Measurements from ENCODE around the gene FREM1. TPM values are rescaled to one million over a fixed set of nuclear protein-coding genes. Genes with fewer than 3 reads are reported as not detected.
A peak's percentile ranks its signal among the peaks of the same experiment; 100 is the strongest.

The FREM1 gene
- total RNA-seq, 1 donor from 2014 or later: 0.52 TPM

DNA sequence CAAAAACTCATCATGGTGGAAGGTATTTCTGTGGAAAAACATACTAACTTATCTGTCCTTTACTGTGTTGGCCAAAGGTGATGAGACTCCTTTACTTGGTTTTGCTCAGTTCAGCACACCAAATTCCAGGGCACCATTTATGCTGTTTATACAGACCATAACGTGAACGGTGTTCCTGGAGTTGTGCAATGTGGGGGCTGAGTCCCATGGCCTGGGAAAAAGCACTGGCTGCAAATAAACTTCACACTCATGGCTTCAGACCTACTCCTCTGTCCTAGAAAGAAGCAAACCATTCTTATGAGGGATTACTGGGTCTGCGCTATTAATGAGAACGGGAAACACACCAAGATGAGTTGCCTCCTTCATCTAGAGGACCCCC is 10.4 kb downstream of the FREM1 start:
- H3K36me3 ChIP-seq (ENCODE audit: insufficient read depth, low read length): no peaks in the 10 kb centered on the region
- H3K4me3 ChIP-seq (ENCODE audit: insufficient read depth, low read depth, low read length): no peak overlapping the region
- H3K79me2 ChIP-seq (ENCODE audit: insufficient read depth, low read length): no peaks in the 10 kb centered on the region
- H4K20me1 ChIP-seq (ENCODE audit: insufficient read depth, low read length): no peaks in the 10 kb centered on the region
- H2AFZ ChIP-seq (ENCODE audit: low read depth, low read length): no peak overlapping the region
- no peak overlapping the region for H3K4me2 ChIP-seq (ENCODE audit: low read length)
- no peaks in the 10 kb centered on the region for H3K9me3 ChIP-seq (ENCODE audit: insufficient read depth, low read depth, low read length)
- Mint-ChIP-seq H3K27me3 (ENCODE audit: low read depth, unreplicated experiment) (peaks cover 2% of the 10 kb centered on the region), H3K36me3 (ENCODE audit: low read depth, unreplicated experiment) (no peaks in the 10 kb centered on the region), H3K27ac (ENCODE audit: unreplicated experiment) (no peak overlapping the region), H3K4me1 (ENCODE audit: low read depth, unreplicated experiment) (peaks cover 6% of the 10 kb centered on the region), H3K4me3 (ENCODE audit: unreplicated experiment) (no peak overlapping the region), H3K9me3 (ENCODE audit: unreplicated experiment) (no peaks in the 10 kb centered on the region)
- no peaks in the 10 kb centered on the region for H3K4me1 ChIP-seq (ENCODE audit: insufficient read depth, low read length)
- no peaks in the 10 kb centered on the region for H3K27me3 ChIP-seq (ENCODE audit: insufficient read depth, low read length)
- DNase-seq (ENCODE audit: low read depth) (no peak), FAIRE-seq (no peak)
- no peak overlapping the region for H3K9ac ChIP-seq (ENCODE audit: low read length)
- TF ChIP-seq, protein P1, sequence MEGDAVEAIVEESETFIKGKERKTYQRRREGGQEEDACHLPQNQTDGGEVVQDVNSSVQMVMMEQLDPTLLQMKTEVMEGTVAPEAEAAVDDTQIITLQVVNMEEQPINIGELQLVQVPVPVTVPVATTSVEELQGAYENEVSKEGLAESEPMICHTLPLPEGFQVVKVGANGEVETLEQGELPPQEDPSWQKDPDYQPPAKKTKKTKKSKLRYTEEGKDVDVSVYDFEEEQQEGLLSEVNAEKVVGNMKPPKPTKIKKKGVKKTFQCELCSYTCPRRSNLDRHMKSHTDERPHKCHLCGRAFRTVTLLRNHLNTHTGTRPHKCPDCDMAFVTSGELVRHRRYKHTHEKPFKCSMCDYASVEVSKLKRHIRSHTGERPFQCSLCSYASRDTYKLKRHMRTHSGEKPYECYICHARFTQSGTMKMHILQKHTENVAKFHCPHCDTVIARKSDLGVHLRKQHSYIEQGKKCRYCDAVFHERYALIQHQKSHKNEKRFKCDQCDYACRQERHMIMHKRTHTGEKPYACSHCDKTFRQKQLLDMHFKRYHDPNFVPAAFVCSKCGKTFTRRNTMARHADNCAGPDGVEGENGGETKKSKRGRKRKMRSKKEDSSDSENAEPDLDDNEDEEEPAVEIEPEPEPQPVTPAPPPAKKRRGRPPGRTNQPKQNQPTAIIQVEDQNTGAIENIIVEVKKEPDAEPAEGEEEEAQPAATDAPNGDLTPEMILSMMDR (IDR thresholded peaks at IDR 0.05; ENCODE audit: insufficient read depth, low read depth, low read length): no peak
- TF ChIP-seq EZH2 (IDR thresholded peaks at IDR 0.05; ENCODE audit: insufficient read depth, low read length): no peak
- H3K27ac ChIP-seq (ENCODE audit: low read depth, low read length): no peak overlapping the region

DNA sequence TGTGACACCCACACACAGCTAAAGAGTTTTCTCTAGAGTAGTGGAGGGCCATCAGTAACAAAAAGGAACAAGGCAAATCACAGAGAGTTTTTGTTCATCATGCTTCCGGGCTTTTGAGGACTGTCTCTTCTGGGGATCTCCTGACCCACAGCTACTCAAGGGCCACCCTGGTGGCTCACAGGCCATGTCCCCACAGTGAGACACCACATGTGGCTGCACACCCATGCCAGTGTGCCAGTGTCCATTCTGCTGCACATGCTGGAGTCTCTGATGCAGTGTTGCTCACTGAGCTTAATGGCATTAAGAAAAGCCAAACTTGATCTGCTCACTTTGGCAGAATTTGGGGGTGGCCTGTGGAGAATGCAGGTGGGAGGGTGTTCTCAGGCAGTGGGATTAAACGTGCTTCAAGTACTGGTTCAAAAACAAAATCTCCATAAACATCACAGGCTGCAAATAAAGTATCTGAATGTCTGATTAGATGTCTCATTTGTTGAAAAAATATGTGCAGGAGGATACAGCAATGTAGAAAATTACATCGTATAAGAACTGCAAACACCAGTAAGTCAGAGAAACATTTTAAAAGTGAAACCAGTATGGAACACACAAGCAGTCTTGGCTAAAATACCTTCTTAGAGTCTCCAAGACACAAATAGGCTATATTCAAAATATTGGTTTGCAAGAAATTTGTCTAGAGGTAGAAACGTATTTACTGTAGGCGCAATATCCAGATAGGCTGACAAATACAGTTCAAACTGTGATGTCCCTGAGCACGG is 11.0 kb downstream of the FREM1 start:
- no peak overlapping the region for H3K27ac Mint-ChIP-seq (ENCODE audit: unreplicated experiment)
- Histone ChIP-seq H3K4me1 (ENCODE audit: insufficient read depth, low read length) (no peaks in the 10 kb centered on the region), H3K9me3 (ENCODE audit: insufficient read depth, low read depth, low read length) (no peaks in the 10 kb centered on the region), H3K27me3 (ENCODE audit: insufficient read depth, low read length) (no peaks in the 10 kb centered on the region), H2AFZ (ENCODE audit: low read depth, low read length) (no peak overlapping the region), H3K4me2 (ENCODE audit: low read length) (no peak overlapping the region), H3K79me2 (ENCODE audit: insufficient read depth, low read length) (no peaks in the 10 kb centered on the region), H3K4me3 (ENCODE audit: insufficient read depth, low read depth, low read length) (no peak overlapping the region), H3K36me3 (ENCODE audit: insufficient read depth, low read length) (no peaks in the 10 kb centered on the region), H4K20me1 (ENCODE audit: insufficient read depth, low read length) (no peaks in the 10 kb centered on the region), H3K9ac (ENCODE audit: low read length) (no peak overlapping the region), H3K27ac (ENCODE audit: low read depth, low read length) (no peak overlapping the region)
- no peak for TF ChIP-seq EZH2 (IDR thresholded peaks at IDR 0.05; ENCODE audit: insufficient read depth, low read length)
- TF ChIP-seq, protein P1 (IDR thresholded peaks at IDR 0.05; ENCODE audit: insufficient read depth, low read depth, low read length): no peak
- FAIRE-seq: no peak
- no peaks in the 10 kb centered on the region for H3K27me3 Mint-ChIP-seq (ENCODE audit: low read depth, unreplicated experiment)
- peaks cover 6% of the 10 kb centered on the region for H3K4me1 Mint-ChIP-seq (ENCODE audit: low read depth, unreplicated experiment)
- H3K4me3 Mint-ChIP-seq (ENCODE audit: unreplicated experiment): no peak overlapping the region
- H3K9me3 Mint-ChIP-seq (ENCODE audit: unreplicated experiment): no peaks in the 10 kb centered on the region
- no peak for DNase-seq (ENCODE audit: low read depth)
- no peaks in the 10 kb centered on the region for H3K36me3 Mint-ChIP-seq (ENCODE audit: low read depth, unreplicated experiment)

DNA sequence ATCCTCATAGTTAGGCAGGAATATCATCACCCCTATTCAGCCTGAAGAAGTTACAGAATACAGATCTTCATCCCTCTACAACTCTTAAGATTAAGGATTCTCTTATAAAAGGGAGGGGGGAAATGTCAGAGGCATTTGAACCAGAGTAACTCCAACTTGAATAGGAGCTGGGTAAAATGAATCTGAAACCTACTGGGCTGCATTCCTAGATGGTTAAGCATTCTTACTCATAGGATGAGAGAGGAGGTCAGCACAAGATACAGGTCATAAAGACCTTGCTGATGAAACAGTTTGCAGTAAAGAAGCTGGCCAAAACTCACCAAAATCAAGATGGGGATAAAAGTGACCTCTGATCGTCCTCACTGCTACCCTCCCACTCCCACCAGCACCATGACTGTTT is 14.4 kb downstream of the FREM1 start:
- Mint-ChIP-seq H3K9me3 (ENCODE audit: unreplicated experiment) (no peaks in the 10 kb centered on the region), H3K27ac (ENCODE audit: unreplicated experiment) (peak overlapping the region; percentile 98), H3K4me3 (ENCODE audit: unreplicated experiment) (no peak overlapping the region), H3K36me3 (ENCODE audit: low read depth, unreplicated experiment) (no peaks in the 10 kb centered on the region), H3K27me3 (ENCODE audit: low read depth, unreplicated experiment) (no peaks in the 10 kb centered on the region), H3K4me1 (ENCODE audit: low read depth, unreplicated experiment) (peaks cover 6% of the 10 kb centered on the region)
- Histone ChIP-seq H3K4me2 (ENCODE audit: low read length) (no peak overlapping the region), H3K36me3 (ENCODE audit: insufficient read depth, low read length) (no peaks in the 10 kb centered on the region), H3K27me3 (ENCODE audit: insufficient read depth, low read length) (no peaks in the 10 kb centered on the region), H3K4me1 (ENCODE audit: insufficient read depth, low read length) (no peaks in the 10 kb centered on the region), H3K27ac (ENCODE audit: low read depth, low read length) (no peak overlapping the region), H4K20me1 (ENCODE audit: insufficient read depth, low read length) (no peaks in the 10 kb centered on the region), H3K9me3 (ENCODE audit: insufficient read depth, low read depth, low read length) (no peaks in the 10 kb centered on the region), H3K9ac (ENCODE audit: low read length) (no peak overlapping the region), H3K79me2 (ENCODE audit: insufficient read depth, low read length) (no peaks in the 10 kb centered on the region), H2AFZ (ENCODE audit: low read depth, low read length) (no peak overlapping the region), H3K4me3 (ENCODE audit: insufficient read depth, low read depth, low read length) (no peak overlapping the region)
- FAIRE-seq (no peak), DNase-seq (ENCODE audit: low read depth) (no peak)
- TF ChIP-seq, protein P1 (IDR thresholded peaks at IDR 0.05; ENCODE audit: insufficient read depth, low read depth, low read length): no peak
- TF ChIP-seq EZH2 (IDR thresholded peaks at IDR 0.05; ENCODE audit: insufficient read depth, low read length): no peak
